GM12801 (cell line): Measurements from ENCODE around the gene GMPR.

Experiments
- CTCF ChIP-seq: IDR thresholded peaks from one replicate; pipeline ENCODE4 v1.5.1; 2011; ENCODE audit warnings: control low read depth; ENCODE audit not compliant: insufficient read length; ENCODE audit errors: extremely low read depth

GMPR gene

DNA sequence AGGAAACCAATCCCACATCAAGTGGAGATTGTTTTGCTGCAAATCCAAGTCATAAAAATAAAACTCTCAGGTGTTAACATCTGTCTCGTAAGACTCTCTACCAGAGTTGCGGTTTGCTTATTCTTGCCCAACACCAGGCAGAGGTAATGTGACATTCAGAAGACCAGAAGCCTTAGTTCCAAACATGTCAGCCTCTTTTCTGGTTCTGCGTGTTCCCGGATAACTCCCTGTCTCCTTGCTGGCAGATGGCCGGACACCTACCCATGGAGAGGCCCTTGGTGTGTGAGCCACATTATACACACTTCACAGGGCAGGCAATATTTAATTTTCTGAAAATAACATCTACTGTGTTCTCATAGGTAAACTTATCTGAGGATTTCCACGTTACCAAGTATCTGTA lies 73.4 kb downstream of the GMPR start:
- no peak for TF ChIP-seq CTCF

DNA sequence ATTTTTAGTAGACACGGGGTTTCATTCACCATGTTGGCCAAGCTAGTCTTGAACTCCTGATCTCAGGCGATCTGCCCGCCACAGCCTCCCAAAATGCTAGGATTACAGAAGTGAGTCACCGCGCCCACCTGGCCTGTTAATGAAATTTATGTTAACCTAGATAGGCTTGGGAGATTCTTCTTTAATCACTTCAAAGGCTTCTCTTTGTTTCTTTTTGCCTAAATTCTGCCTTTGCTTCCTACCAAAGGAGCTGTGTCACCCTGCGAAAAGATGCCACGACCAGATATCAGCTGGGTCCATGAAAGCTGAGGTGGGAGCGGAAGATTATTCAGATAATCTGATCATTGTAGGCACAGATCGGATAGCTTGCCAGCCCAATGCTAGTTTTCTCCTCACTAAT lies 75.3 kb downstream of the GMPR start:
- no peak for TF ChIP-seq CTCF

DNA sequence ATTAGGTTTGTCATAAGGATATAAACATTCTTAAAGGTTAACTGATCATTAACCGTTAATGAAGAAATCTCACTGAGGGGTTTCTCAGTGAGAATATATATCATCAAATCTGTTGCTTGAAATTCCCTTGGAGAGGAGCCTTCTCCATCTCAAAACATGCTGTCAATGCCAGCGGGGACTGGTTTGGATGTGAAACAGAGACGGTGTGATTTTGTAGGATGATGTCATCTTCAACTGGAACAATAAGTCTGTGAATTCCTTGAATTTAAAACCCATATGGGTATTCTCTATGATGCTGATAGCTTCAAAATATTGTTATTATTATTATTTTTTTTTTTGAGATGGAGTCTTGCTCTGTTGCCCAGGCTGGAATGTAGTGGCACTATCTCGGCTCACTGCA lies 75.9 kb downstream of the GMPR start:
- TF ChIP-seq CTCF, result no peak

DNA sequence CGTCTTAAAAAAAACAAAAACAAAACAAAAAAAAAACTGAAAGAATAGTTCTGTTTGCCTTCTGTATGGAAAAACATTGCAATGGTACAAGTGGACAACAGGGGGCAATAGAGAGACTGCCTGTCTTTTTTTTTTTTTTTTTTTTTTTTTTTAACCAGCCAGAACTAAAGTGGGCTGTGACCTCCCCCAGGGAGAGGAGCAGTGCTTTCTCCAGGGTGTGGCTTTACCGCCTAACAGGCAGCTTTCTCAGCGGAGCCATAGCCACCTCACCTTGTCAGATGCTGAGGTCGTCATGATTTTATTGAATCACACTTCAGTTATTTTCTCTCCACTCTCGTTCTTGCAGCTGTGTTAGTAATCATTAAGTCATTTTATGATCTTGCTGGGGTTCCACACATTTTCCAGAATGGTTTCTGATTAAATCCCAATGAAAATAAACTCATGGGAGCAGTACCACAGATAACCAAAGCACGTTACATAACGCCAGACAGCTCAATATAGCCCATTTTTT lies 78.4 kb downstream of the GMPR start:
- TF ChIP-seq CTCF, result no peak

- no peak for TF ChIP-seq CTCF
Measured at GRCh38 chr6:16318538-16318937, 80.2 kb downstream of the GMPR start.

- no peak for TF ChIP-seq CTCF
Measured at GRCh38 chr6:16318953-16319720, 80.8 kb downstream of the GMPR start.

DNA sequence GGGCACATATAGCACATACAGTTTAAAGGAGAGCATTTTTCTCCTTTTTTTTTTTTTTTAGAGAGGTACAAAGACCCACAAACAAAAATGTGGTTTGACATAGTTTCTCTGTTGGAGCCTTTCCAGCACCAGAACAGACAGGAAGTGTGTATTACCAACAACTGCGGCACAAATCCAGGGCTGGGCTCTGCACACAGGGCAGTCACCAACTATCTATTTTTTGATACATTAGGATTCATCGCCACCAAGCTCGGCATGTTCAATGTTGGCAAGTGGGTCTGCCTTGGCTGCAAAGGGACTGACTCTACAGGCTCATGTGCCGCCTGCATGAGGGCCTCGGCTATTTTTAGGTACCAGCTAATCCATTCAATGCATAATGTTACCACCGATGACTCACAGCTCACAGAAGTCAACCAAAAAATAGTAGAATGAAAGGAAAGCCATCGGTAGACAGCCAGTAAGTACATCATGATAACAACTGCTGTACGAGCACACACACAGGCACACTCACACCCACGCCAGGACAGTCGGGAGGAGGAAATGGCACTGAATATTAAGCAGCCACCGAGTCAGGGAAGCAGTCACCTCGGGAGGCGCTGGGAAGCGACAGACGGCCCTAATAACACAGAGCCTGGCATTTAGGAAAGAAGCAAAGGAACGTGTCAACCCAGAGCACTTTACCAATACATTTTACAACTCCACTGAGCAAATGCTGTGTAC lies 81.6 kb downstream of the GMPR start:
- TF ChIP-seq CTCF, result no peak
